ENCODE data around the gene TRUB2. TPM values are rescaled to one million over a fixed set of nuclear protein-coding genes. Genes with fewer than 3 reads are reported as not detected.

The TRUB2 gene, protein sequence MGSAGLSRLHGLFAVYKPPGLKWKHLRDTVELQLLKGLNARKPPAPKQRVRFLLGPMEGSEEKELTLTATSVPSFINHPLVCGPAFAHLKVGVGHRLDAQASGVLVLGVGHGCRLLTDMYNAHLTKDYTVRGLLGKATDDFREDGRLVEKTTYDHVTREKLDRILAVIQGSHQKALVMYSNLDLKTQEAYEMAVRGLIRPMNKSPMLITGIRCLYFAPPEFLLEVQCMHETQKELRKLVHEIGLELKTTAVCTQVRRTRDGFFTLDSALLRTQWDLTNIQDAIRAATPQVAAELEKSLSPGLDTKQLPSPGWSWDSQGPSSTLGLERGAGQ
- total RNA-seq (2022; extraction: Qiagen RNA extraction) = 40.9 to 49.1 TPM (median 46.8 TPM) in 5 replicates

DNA sequence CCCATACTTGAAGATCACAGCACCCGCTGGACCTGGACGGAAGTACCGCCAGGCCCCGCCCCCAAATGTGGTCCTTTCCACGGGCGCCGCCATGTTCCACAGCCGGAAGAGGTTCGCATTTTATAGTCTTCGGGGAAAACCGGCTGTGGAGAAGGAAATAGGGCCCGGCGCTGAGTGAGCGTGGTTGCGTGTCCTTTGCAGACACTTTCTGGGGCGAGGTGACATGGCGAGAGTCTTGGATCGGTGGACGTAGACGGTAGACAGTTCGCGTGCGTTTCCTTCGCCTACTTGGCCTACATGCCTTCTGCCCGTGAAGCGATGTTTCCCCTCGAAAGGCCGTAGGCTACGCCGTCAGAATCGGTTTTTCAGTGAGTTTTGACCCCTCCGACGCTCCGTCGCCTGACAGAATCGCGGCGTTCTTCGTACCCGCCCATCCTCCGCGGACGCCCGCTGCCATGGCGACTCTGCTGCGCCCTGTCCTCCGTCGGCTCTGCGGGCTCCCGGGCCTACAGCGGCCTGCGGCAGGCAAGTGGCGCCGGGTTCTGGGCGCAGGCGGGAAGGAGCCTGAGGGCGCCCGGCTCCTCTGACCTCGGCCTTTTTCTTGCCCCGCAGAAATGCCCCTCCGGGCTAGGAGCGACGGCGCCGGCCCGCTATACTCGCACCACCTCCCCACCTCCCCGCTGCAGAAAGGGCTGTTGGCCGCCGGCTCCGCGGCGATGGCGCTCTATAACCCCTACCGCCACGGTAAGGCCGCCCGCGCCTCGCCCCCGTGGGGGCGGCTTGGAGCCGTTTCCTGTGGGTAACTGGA is at the start of gene TRUB2, which contains the start of gene COQ4:
Gene TRUB2 (minus strand): TSS at position 44 of the 808 bp plus-strand sequence. CDS start 39 bp downstream, at position 5.
Gene COQ4 (plus strand): TSS at position 436 of the 808 bp plus-strand sequence. CDS start 20 bp downstream, at position 456.

DNA sequence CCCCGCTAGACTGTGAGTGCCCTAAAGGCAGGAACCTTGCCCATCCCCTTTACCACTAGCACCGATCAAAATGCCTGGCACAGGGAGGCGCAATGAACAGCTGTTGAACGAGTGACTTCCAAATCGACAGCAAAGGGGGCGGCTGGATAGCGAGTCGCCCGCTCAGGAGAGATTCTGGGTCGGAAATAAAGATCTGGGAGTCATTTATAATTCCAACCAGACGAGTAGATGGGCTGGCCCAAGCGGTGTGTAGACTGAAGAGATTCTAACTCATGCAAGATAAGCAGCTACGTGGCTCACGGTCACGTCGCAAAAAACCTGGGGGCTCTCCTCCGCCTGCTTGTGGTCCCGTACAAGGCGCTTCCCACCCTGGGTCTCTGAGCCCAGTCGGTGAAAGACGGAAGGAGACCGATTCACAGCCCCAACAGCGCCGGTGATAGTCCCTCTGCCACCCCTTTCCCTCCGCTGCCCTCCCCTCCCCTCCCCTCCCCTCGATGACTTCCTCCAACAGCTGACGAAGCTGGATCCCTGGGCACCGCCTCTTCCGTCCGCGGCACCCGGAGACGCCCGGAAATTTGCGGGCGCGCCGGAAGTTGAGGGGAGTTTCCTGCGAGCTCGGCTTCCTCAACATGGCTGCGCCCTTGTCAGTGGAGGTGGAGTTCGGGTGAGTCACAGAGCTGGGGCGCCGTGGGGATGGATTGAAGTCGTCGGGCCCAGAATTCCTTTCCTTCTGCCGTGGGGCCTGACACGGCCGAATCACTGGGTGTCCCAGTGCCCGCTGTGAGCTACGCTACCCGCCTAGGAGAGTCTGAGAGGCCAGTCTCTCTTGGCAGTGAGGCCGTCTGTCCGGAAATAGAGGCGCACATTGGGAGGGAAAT is 48.7 kb upstream of the TRUB2 start, which contains the start of gene URM1:
Gene URM1 (plus strand): TSS at position 623 of the 878 bp plus-strand sequence. CDS start 7 bp downstream, at position 630.

DNA sequence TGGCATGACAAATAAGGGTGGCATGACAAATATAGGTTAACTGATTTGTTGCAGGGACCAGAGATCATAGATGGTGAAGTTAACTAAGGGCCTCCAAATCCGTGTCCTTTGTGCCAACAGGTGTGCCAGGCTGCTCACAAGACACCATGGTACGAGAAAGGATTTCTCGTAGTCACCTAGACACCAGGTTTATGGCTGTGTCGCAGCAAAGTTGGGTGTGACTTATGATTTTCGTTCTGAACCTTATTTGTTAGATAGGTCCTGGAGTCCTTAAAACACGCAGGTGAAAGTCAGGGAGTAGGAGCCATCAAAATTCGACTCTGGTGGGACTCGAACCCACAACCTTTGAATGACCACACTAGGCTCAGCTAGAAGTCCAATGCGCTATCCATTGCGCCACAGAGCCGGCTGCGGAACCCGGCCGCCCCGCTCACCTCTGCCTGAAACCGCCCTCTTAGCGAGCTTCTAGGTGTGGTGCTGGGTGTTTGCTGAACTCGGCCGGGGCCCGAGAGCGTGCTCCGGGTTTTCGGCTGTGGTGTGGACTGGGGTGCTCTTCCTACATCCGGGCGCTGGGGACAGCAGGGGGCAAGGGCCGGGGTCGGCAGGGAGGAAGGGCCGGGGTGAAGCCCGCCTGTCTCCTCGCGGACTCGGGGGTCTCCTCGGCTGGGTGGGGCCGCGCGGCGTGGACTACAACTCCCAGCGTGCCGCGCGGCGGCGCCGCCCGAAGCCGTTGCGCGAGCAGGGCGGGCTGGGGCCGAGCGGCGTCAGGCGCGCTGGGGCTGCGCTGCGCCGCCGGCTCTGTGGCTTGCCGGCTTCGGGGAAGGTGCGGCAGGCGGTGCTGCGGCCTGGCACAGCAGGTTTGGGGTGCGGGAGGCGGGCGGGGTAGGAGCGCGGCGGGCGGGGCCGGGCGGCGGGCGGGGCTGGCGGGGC is 17.8 kb upstream of the TRUB2 start, which contains the start of gene SLC27A4:
Gene SLC27A4 (plus strand): TSS at position 767 of the 930 bp plus-strand sequence. CDS start 2,606 bp downstream, outside the sequence.

DNA sequence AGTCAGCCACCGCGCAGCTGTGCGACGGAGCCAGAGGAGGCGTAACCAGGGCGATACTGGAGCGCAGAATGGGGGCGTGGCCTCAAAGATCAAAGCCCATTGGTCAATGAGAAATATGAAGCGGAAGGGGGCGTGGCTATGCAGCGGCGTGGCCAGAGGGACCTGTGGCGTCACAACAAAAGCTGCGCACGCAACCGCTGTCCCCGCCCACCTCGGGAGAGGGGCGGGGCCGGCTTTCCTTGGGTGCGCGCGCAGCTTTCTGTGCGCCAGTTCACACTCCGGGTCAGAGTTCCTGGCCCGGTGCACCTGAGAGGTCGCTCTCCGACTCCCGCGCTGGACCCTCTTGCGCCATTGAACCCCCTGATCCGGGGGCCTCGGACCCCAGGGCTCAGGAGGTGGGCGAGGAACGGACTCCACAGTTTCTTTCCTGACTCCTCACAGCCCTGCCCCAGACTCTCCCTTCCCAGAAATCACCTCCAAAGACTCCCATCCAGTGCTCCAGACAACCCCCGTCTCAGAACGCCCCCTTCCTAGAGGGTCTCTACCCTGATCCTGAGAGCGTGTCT is 46.2 kb downstream of the TRUB2 start, which contains the start of gene SWI5:
Gene SWI5 (plus strand): TSS at position 269 of the 566 bp plus-strand sequence.

DNA sequence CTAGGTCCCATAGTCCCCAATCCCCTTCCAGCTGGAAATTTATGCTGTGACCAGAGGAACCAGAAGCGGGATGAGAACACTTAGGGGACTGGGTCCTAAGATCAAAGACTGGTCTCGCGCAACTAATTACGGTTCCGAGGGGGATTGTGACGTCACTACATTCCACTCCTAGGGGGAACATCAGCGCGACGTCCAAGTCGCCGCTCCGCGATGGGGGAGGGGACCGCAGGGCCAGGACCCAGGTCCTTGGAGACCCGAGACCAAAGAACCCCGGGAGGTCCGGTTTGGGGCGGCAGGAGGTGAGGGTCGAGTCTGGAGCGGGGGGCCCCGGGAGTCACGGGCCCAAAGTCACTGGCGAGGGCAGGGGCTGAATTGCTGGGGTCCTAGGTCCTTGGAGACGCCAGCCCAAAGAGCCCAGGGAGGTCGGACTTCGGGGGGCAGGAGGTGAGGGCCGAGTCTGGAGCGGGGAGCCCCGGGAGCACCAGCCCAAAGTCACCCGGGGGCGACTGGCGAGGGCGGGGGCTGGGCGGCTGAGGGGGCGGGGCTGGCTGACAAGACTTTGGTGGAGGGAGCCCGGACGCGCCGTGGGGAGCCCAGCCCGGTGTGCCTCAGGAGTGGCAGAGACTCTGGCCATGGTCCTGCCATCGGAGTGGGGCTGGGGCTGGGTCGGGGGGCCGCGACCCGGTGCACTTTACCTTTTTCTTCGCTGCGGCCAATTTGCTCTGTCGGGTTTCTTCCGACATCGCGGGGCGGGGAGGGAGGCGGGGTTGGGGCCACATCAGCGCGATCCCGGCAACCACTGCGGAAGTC is 46.8 kb downstream of the TRUB2 start, which contains the start of gene GOLGA2:
Gene GOLGA2 (minus strand): TSS at position 810 of the 810 bp plus-strand sequence. CDS start 31 bp downstream, at position 779.

Other genes starting within 250 kb of the TRUB2 start
- gene PTGES2, start 194.7 kb downstream of the TRUB2 start, total RNA-seq (2022; extraction: Qiagen RNA extraction) = 78.5 to 99.8 TPM (median 99.1 TPM) in 5 replicates
- 3.3 to 6.9 TPM (median 3.6 TPM) in 5 replicates for gene LCN2, start 173.0 kb downstream of the TRUB2 start, total RNA-seq (2022; extraction: Qiagen RNA extraction)
- 39.5 to 74.4 TPM (median 67.3 TPM) in 5 replicates for gene BBLN, start 162.2 kb downstream of the TRUB2 start, total RNA-seq (2022; extraction: Qiagen RNA extraction)
- gene CIZ1, start 130.9 kb downstream of the TRUB2 start, total RNA-seq (2022; extraction: Qiagen RNA extraction) = 64.7 to 91.5 TPM (median 81.8 TPM) in 5 replicates
- gene DNM1, start 119.1 kb downstream of the TRUB2 start, total RNA-seq (2022; extraction: Qiagen RNA extraction) = 78.9 to 89.5 TPM (median 83.5 TPM) in 5 replicates
- 43.1 to 47.7 TPM (median 46.4 TPM) in 5 replicates for gene GOLGA2, start 46.4 kb downstream of the TRUB2 start, total RNA-seq (2022; extraction: Qiagen RNA extraction)
- gene SWI5, start 46.2 kb downstream of the TRUB2 start, total RNA-seq (2022; extraction: Qiagen RNA extraction) = 36.5 to 45.8 TPM (median 43.0 TPM) in 5 replicates
- 52.2 to 61.8 TPM (median 58.9 TPM) in 5 replicates for gene COQ4, start 392 bp upstream of the TRUB2 start, total RNA-seq (2022; extraction: Qiagen RNA extraction)
- gene SLC27A4, start 18.1 kb upstream of the TRUB2 start, total RNA-seq (2022; extraction: Qiagen RNA extraction) = 37.3 to 49.5 TPM (median 45.2 TPM) in 5 replicates
- gene URM1, start 48.9 kb upstream of the TRUB2 start, total RNA-seq (2022; extraction: Qiagen RNA extraction) = 68.1 to 87.1 TPM (median 84.3 TPM) in 5 replicates
- 34.2 to 41.0 TPM (median 36.2 TPM) in 5 replicates for gene CERCAM, start 98.4 kb upstream of the TRUB2 start, total RNA-seq (2022; extraction: Qiagen RNA extraction)
- gene ODF2, start 133.6 kb upstream of the TRUB2 start, total RNA-seq (2022; extraction: Qiagen RNA extraction) = 21.7 to 26.4 TPM (median 23.6 TPM) in 5 replicates
- gene GLE1, start 182.3 kb upstream of the TRUB2 start, total RNA-seq (2022; extraction: Qiagen RNA extraction) = 26.5 to 29.0 TPM (median 28.3 TPM) in 5 replicates
- gene SPTAN1, start 230.1 kb upstream of the TRUB2 start, total RNA-seq (2022; extraction: Qiagen RNA extraction) = 129 to 153 TPM (median 147 TPM) in 5 replicates